Effector CD8-positive, alpha-beta T cell (primary cell): Measurements from ENCODE around the gene ELF1.

Experiments used
- DNase-seq: peaks from one replicate; lab custom pipeline; 2025; lab: John Stamatoyannopoulos, UW

The ELF1 gene

DNA sequence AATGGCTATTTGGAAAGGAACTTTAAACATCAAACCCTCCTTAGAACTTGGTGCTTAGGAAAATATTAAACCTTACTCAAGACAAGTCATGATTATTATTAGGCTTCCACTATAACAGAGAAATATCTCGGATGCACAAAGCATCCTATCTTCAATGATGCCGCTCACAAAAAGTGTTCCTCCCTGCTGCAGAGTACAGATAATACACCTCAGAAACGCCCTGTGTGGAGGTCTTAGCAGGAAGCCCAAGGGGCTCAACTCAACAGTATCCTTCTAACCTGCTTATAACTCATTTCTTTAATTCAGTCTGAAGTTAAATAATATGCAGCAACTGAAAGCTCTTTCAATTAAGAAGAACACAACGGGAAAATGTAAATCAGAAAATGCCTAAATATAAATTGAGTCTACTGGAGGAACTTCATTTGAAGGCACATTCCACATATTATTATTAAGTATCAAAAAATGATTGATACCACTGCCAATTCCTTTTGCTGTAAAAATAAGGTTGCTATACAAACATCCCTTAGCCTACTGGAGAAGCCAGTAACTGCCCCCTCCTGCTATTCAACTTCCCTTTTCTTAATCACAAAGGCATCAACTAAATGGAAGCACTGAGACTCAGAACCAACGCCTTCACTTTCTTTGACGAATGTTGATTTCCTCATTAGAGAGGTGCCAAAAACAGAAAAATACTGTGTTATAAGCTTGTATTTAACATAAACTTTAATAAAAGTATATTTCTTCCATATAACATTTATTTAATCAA, 12.0 kb downstream of the ELF1 start:
- no peak for DNase-seq

DNA sequence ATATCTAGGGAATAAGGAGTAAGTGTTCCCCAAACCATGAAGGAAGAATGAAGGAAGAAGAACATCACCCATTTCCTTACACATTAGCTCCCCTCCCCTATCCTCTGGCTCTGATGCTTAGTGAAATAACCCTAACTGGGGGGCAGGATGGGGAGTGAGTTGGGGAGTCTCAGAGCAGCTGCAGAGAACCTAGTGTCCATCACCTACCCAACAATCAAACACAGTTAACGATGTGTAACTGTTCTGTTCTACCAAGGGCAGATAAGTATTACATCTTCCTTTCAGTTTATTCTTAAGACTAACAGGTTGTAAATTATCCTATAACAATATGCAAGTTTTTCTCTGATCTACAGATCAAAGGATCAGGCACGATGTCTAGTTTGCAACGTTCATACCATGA, 12.8 kb downstream of the ELF1 start:
- no peak for DNase-seq

DNA sequence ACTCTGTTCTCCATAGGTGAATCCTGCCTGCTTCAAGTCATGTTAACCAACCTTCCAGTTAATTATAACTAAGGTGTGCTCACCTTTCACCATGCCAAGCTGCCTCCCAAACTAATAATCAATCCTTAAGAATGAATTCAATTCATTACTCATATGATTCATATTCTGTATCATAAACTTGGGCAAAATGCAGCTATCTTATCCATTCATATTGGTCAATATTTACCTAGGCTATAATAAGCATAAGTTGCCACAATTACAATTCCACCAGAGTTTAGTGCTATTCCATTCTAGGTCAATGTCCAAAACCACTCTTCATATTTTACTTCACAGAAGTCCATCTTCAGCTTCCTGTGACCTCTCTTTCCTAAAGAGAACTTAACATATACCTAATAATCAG, 13.4 kb downstream of the ELF1 start:
- DNase-seq: no peak

DNA sequence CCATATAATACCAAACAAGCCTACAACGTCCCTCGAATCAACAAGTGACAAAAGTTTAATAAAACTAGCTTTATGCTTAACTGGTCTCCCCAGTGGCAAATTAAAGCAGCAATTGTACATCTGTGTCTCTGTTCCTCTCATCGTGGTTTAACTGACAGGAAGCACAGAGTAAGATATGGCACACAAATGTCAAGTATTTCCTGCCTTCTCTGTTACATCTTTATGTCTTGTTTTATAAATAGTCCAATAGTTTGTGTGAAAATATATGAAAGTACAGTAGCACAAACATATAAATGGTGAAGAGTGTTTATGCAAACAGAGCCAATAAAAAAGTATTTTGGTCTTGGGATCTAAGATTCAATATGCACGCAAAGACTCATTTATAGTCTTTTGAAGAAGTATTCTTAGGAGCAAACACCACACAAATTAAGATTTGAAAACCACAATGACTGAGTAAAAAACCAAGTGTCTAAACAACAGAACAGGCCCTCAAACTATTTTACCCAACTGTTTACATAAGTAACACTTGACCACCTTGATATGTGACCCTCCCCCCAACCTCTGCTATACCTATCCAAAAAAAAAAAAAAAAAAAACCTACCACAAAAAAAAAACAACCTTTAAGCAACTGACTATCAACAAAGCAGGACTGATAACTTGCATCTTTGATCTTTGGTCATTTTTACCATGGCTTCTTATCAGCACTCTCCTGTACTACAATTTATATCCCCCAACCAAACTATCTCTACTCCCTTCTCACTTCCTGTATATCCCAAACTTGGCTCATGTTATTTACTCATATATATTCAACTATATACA, 14.0 kb downstream of the ELF1 start:
- no peak for DNase-seq

DNA sequence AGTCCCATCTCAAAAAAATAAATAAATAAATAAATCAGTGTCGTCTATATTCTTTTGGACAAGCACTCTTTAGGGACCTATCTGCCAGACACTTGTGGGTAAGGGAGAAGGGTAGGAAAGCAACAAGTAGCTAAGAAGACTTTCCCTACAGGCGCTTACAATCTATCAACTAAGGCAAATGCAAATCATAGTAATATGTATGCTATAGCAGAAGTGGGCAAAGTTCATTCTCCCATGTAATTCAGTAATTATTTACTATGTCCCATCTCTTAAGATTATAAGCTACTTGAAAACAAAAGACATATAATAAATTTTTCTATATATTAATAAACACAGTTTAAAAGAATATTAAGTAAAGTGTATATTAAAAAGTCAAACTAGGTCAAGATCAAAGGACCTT, 16.5 kb downstream of the ELF1 start:
- DNase-seq: no peak

DNA sequence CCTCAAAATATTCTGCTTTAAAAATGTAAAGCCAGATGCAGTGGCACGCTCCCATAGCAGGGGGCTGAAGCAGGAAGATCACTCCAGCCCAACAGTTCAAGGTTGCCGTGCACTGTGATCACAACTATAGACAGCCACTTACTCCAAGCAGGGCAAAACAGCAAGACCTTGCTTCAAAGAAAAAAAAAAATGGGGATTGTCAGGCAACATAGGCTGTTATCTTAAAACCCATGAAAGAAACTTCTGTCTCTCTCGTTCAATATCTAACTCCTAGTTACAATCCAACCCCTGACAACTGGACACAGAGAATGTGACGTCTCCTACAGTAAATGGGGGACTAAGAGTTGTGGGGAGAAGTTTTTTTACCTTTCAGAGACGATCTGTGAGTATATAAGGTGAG, 17.4 kb downstream of the ELF1 start:
- no peak for DNase-seq

DNA sequence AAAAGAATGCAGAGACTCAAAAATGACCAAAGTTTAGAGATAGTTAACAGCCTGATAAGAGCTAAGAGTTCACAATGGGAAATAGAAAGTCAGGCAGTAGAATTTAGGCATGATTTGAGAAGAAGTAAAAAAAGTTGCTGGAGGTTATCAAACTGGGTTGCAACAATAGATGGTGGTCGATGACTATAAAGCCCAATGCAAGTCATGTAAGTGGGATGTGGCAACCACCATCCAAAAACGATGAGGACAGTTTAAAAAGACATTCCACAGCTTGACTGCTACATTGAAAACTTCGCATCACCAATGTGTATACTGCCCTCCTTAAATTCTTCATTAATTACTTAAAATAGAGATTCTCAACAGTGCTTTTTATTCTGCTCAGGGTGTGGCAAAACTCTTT, 19.7 kb downstream of the ELF1 start:
- no peak for DNase-seq

DNA sequence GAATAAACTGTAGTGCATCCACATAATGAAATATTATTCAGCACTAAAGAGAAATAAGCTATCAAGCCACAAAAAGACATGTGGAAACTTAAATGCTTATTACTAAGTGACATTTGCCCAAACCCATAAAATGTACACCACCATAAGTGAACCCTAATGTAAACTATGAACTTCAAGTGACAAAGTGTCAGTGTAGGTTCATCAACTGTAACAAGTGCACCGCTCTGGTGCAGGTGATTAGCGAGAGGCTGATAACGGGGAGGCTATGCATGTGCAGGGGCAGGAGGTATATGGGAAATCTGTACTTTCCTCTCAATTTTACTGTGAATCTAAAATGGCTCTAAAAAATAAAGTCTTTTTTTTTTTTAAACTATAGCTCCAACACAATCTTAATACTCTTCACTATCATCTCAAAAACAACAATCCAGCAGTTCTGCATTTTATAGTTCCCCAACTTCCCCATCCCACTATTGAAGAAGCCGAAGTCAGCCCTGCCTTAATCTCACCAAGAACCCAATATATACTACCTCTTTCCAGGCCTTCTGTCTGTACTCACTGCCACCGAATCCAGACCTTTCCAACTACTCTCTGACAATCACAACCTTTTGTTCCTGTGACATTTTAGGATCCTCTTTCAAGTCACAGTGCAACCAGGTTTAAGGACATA, 22.6 kb downstream of the ELF1 start:
- DNase-seq: no peak

DNA sequence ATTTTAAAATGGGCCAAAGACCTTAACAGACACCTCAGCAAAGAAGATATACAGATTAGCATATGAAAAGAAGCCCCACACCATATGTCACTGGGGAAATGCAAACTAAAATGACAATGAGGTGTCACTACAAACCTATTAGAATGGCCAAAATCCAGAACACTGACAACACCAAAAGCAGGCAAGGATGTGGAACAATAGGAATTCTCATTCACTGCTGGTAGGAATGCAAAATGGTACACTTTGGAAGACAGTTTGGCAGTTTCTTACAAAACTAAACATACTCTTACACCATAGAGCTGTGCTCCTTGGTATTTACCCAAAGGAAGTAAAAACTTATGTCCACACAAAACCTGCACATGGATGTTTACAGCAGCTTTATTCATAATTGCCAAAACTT, 23.1 kb downstream of the ELF1 start:
- DNase-seq: no peak

DNA sequence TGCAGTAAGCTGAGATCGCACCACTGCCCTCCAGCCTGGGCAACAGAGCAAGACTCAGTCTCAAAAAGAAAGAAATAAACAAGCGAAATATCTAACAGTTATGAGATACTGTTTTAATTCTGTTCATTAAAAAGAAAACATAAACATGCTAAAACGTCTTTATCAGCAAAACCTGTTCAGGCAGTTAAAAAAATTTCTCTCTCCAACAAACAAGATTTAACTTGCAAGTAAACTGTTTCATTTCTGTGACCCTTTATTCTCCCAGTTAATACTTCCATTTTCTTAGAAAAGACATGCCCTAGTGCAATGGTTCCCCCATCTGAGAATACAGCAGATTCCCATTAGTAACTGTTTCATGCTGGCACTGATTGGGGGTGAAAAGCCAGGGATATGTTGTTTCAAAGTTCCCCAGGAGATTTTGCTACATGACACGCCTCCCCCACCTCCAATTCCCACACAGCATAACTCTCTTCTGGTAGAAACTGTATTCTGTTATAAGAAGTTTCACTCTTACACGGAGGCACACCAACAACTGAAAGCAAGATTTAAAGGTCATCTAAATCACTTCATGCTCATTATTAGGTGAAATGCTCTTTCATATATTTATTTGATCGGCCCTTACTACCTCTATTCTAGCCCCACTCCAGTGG, 24.4 kb downstream of the ELF1 start:
- DNase-seq: no peak

DNA sequence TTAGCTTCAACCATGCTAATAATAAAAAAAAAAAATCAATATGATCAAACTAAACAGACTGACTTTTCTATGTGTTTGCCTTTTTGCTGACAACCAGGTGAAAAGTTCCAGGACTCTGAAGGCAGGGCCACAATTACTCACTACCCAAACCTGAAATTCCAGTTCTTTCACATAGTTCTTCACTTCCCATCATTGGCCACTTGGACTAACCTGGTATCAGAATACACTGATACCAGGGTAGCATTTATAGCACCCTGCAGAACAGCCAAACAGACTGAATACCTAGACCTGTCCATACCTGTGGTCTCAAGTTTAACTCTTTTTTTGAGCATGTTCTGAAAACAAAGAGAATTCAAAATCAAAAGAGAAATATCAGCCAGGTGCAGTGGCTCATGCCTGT, 25.1 kb downstream of the ELF1 start:
- no peak for DNase-seq

DNA sequence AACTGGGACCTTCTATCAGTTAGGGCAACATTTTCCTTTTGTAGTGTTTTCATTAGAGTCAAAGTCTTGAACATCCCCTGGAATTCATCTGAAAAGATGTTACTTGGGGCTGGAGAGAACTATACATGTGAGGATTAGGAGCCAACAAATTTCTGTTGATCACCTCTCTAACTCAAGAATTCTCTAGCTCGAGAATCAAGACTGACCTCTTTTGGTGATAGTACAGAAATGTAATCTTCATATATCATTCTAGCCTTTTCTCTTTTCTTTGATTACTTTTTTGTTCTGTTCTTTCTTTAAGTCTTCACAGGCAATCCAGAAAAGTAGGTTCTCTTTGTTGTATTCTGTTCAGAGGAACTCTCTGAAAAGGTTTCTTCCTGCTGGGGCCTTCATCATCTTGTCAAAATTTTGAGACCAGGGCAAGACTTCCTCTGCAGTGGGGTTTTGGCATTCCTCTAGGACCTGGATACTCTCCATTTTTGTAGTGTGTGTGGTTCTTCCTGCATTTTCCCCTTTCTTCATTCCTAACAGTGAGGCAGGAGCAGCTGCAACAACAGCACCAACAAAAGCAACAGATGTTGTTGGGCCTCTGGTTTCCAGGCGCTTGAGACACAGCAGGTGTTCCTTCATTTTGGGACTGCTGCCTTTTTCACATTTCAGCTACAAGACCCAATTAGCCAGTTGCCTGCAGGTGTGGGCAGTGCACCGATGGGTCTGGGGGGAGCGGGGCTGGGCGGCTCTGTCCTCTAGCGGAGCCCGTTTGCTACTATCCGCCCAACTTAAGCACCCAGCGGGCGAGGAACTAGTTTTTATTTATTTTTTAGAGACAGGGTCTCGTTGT, 26.2 kb downstream of the ELF1 start:
- DNase-seq: no peak

DNA sequence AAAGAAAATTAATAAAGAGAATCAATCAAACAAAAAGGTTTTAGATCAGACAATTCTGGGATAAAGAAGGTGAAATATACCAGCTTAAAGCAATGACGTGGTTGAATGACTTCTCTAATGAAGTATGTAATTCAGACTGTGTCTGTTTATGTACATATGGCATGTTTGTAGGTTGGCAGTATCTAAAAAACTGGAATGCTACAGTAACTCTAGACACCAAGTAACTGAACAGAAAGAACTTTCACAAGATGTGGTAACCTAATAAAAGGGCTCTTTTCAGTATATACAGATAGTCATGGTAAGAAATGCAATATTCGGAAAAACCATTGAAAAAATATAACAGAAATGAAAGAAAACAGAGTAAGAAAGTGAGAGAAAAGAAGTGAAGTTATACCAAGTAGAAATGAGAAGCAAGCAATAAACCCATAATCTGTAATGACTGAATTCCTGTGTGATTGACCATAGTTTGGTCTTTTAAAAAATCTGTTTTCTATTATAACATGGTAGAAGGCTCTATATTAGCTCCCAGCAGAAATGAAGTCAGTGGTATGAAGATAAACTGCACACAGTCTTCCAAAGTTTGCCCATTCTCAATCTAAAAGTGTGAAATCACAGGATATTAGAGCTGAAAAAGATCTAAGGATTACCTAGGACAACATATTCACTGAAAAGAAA, 31.4 kb downstream of the ELF1 start:
- no peak for DNase-seq

DNA sequence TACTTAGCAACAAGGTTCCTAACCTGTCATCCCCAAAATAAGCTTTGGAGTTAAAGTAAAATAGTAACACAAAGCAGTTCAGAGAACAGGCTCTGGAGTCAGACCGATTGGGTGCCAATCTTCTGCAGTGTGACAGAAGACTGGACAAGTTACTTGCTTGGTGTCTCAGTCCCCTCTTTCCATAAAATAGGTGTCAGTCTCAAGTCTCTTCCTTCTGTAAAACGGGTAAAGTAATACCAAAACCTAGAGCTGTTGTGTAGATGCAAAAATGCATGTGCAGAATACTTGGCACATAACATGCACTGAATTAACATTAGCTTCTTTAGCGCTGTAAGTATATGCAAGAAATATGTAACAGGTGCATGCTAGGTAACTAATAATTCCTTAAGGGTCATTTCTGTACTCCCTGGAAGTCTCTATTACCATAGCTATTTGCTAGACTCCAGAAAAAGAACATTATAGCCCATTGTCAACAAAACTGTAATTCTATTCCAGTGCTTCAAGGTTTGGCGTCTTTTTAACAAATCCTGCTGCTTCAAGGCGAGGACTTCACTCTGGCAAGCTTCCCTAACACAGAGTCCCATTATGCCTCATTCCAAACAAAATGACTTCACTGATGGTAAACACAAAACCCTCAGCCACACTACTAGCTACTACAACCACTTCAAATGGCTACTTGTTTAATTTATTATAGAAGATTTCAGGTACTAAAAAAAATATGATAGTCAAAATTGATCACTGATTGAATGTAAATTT, 32.8 kb downstream of the ELF1 start:
- no peak for DNase-seq

DNA sequence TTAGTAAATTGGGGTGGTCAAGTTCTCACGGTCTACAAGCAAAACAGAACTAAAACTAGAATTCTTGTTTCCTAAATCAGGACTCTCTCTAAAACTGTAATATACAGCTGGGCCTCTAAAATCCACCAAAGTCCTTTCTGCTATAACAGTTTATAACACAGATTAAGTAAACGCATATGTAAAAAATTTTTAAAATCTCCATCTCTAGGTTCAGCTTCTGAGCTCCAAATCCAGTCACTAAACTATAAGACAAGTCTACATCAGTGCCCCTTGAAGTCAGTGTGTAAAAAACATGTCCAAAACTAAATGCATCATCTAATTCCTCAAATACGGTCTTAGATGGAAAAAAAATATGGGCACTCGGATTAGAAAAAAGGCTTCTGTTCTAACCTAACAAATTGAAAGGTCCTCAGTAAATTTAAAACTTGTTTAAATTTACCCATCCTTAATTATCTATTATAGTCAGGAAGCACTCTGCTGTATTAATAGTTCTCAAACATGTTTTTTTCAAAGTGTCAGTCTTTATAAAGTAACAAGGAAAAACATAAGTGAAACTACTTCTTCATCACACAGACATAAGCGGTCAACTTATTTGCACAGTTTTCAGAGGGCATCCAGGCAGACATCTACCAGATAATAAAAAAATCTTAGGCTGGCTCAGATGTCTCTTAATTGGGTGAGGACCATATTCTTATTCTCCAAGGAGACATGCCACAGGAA, 33.6 kb downstream of the ELF1 start:
- DNase-seq: no peak

DNA sequence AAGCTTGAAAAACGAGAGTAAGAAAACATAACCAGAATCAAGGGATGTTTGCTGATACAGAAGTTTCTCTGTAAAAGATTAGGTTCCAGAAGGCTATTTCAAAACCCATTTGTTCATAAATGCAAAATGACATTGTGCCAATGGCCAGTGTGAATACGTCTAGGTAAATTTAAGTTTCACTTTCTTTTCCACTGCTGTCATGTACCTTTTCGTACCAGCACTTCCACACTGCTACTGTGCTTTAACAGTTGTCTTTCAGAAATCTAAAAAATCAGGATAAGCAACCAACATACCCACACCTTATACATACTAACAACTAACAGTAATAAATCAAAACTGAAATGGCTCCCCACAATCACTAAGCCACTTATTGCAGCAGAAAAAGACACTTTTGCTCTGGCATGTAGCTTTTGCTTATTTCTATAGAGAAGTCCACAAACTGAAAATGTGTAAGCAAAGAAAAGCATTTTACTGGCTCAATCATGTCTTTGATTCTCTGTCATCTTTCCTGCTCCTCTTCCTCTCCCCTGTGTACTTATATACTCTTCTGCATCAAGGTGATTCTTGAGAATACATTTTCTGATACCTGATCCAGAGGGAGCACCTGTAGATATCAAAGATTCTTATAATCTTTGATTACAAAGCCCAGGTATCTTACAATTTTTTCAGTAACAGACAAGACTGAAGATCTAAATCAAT, 34.3 kb downstream of the ELF1 start:
- DNase-seq: no peak

DNA sequence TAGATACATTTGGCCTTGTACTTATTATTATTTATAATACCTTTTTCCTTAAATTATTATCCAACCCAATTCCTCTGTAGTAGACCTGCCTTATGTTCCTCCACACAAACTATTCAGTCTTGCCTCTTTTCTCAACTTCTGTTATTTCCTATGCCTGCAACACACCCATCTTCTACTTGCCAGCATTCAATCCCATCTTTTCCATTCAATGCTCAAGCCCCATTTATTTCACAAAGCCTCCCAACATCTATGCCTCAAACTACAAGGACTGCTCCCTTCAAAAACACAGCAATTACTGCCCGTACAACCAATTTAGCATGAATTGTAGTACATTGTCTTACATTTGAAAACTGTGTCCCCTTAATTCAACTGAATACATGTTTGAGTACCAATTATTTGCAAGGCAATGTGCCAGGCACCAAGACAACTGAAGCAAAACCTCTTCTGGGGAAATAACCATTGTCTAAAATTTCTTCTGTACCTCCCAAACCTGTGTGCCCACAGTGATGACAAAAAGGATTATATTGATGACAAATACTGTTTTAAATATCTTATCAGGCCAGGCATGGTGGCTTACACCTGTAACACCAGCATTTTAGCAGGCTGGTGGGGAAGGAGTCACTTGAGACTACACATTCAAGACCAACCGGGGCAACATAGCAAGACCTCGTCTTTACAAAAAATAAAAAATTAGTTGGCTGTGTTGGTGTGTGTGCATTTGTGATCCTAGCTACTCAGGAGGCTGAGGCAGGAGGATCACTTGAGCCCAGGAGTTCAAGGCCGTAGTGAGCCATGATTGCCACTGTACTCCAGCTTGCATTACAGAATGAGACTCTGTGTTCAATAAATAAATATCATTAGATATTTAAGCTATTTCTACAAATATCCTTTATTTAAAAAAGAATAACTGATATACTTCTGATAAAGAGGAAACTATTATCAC, 35.1 kb downstream of the ELF1 start:
- no peak for DNase-seq

DNA sequence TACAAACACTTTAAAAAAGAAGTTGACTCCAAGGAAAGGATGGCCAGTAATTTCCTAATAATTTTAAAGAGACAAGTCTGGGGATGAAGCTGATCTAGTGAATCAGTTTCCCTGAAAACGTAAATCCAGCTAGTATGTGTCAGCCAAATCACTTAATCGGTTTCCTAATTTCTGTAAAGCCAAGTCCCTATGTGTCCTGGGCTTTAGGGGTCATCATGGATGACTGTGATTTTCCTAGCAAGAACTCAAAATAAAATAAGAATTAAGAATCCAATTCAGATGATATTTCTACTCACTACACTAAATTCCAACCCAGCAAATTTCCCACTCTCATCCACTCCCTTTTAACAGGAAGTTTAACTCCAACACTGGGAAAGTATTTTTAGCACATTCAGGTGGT, 35.9 kb downstream of the ELF1 start:
- no peak for DNase-seq
